AG10803 (cell line): Measurements from ENCODE around the gene HAND2.
A peak's percentile ranks its signal among the peaks of the same experiment; 100 is the strongest.

Experiments
- DNase-seq: peaks from one replicate; pipeline ENCODE4 v3.0.0; 2010; ENCODE audit warnings: low read depth
- H3K4me3 ChIP-seq: 2 replicates; pipeline ENCODE4 v1.5.1; 2011; ENCODE audit warnings: mild to moderate bottlenecking, low read length, control low read depth
- CTCF ChIP-seq: conservative IDR thresholded peaks from 2 replicates; pipeline ENCODE4 v1.5.1; 2011; ENCODE audit warnings: mild to moderate bottlenecking, low read length, control low read depth, inconsistent platforms

Gene HAND2

GRCh38 chr4:173529477-173530325, at the start of gene HAND2:
Gene HAND2 (minus strand): TSS chr4:173530229. CDS start chr4:173529289, 940 bp downstream.
- DNase-seq, result peak; percentile 73
- no peak for TF ChIP-seq CTCF
- peak within 1 kb of the TSS; percentile 71 for H3K4me3 ChIP-seq

GRCh38 chr4:173578956-173579355, 48.9 kb upstream of the HAND2 start:
- no peak for DNase-seq
- TF ChIP-seq CTCF, result no peak
- H3K4me3 ChIP-seq, result no peak overlapping the region

GRCh38 chr4:173577963-173578362, 47.9 kb upstream of the HAND2 start:
- DNase-seq, result no peak
- TF ChIP-seq CTCF, result no peak
- H3K4me3 ChIP-seq, result no peak overlapping the region

- DNase-seq, result no peak
- no peak for TF ChIP-seq CTCF
- no peak overlapping the region for H3K4me3 ChIP-seq
These were observed 45.6 kb upstream of the HAND2 start for GRCh38 chr4:173575482-173576152.

- no peak for DNase-seq
- no peak for TF ChIP-seq CTCF
These were observed 43.7 kb upstream of the HAND2 start for GRCh38 chr4:173573725-173574124.

GRCh38 chr4:173573286-173573685, 43.3 kb upstream of the HAND2 start:
- H3K4me3 ChIP-seq, result no peak overlapping the region
- no peak for DNase-seq
- TF ChIP-seq CTCF, result no peak

More at GRCh38 chr4:173573725-173574124, 43.7 kb upstream of the HAND2 start:
- no peak overlapping the region for H3K4me3 ChIP-seq
